ENCODE data around the gene NUMA1.

DNA sequence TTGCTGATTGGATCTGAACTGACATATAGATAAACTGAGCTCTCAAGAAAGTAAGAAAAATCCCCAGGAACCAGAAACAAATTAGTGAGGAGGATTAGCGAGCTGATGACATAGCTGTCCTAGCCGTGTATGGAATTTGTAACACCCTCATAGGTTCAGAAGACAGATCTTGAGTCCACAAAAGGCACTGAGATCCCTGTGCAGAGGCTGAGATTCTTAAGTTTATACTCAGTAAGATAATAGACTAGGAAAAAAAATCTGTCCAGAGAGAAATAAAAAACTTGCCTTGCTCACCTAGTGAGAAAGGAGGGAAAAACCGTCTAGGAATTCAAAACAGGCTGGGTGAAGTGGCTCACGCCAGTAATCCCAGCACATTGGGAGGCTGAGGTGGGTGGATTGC, 4.6 kb downstream of the NUMA1 start:
- no peak for TF ChIP-seq POLR2A (IDR thresholded peaks at IDR 0.05; ENCODE audit: low read length)
- no peak for TF ChIP-seq GATA1 (IDR thresholded peaks at IDR 0.05; ENCODE audit: low read depth, low read length)
